HG03432 (cell line): ENCODE results near the gene SCAF4.
"Not testable (repeated sequence)": the region's sequence is repeated elsewhere in the genome, so short reads cannot be mapped to it uniquely, and the experiment has no call there.

Experiments
- ATAC-seq: cut with Tn5 transposase; IDR thresholded peaks from one replicate; pipeline ENCODE4 v1.9.1; 2021; ENCODE audit warnings: mild to moderate bottlenecking, moderate library complexity; ENCODE audit not compliant: unreplicated experiment

SCAF4 gene

DNA sequence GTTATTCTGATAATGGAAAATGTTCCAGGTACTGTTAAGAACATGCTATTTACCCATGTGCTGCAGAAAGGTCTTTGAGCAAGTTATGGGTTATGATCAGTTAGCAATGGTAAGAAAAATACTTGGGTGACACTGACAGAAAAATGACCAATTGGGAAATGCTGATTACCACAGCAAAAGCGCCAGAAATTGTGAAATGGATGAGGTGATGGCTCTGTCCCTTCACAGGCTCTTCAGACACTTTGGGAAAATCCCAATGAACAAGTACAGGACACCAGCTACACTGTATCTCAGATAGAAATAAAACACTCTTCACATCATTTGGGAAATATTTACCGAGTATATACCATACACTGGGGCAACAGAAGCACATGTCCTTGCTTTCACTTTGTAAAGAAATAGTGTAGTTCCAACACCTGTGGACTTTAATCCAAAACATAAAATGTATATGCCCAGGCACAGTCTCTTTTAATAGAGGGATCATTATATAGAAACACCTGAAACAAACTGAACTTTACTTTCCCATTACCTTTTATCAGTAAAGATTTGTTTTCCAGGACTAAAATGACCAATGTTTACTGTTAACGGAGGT is 58.5 kb downstream of the SCAF4 start:
- ATAC-seq = no peak

GRCh38 chr21:31671931-31672330 is 60.0 kb downstream of the SCAF4 start:
- ATAC-seq = no peak

- no peak for ATAC-seq
Measured at GRCh38 chr21:31671146-31671716, 60.7 kb downstream of the SCAF4 start.

DNA sequence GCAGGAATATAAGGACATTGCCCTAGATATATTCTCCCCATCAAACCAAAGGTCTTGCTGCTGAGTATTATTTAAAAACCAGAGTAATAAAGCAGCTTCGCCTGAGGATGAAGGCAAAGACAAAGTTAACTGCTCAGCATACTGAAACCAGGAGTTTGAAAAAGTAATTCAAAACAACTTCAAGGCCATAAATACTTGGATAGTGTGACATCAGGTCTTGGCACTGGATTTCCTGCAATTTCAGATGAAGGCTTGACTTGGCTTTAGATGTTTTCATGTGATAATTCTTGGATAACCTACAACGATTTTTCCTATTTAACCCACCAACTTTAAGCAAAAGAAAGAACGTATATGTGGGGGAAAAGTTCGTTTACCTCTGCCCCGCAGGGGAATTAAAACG is 61.8 kb downstream of the SCAF4 start:
- ATAC-seq = no peak

GRCh38 chr21:31668651-31669491 is 63.0 kb downstream of the SCAF4 start:
- peak; percentile 47 for ATAC-seq

GRCh38 chr21:31667639-31668038 is 64.3 kb downstream of the SCAF4 start:
- no peak for ATAC-seq

DNA sequence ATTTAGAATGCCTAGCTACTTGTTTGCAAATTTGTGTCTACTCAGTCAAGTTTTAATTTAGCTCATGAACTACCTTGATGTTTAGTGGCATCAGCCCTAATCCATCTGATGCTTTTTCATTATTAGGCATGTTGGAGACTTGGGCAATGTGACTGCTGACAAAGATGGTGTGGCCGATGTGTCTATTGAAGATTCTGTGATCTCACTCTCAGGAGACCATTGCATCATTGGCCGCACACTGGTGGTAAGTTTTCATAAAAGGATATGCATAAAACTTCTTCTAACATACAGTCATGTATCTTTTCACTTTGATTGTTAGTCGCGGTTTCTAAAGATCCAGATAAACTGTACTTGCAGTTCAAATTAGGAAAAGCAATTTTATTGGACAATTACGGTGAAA is 64.8 kb downstream of the SCAF4 start:
- ATAC-seq = no peak

DNA sequence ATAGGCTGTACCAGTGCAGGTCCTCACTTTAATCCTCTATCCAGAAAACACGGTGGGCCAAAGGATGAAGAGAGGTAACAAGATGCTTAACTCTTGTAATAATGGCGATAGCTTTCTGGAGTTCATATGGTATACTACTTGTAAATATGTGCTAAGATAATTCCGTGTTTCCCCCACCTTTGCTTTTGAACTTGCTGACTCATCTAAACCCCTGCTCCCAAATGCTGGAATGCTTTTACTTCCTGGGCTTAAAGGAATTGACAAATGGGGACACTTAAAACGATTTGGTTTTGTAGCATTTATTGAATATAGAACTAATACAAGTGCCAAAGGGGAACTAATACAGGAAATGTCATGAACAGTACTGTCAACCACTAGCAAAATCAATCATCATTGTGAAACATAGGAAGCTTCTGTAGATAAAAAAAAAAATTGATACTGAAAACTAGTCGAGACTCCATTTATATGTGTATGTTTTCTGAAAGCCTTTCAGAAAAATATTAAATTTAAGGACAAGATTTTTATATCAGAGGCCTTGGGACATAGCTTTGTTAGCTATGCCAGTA is 65.4 kb downstream of the SCAF4 start:
- peak; percentile 45 for ATAC-seq

GRCh38 chr21:31665869-31666268 is 66.0 kb downstream of the SCAF4 start:
- not testable (repeated sequence) for ATAC-seq

DNA sequence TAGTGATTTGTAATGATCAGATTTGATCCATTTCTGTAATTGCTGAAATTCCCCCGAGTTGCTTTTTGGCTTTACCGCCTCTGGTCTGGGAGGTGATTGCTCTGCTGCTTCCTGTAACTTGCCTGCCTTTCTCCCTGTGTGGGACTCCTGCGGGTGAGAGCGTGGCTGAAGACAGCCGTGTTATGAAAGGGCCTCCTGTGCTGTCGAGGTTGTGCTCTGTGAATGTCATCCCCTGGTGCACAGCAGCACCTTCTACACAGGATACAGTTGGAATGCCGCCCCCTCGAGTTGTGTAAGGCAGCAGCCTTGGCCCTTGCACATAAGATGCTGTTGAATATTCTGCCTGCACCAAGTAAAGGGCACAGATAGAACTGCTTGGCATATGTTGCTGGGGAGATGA is 66.5 kb downstream of the SCAF4 start:
- no peak for ATAC-seq

DNA sequence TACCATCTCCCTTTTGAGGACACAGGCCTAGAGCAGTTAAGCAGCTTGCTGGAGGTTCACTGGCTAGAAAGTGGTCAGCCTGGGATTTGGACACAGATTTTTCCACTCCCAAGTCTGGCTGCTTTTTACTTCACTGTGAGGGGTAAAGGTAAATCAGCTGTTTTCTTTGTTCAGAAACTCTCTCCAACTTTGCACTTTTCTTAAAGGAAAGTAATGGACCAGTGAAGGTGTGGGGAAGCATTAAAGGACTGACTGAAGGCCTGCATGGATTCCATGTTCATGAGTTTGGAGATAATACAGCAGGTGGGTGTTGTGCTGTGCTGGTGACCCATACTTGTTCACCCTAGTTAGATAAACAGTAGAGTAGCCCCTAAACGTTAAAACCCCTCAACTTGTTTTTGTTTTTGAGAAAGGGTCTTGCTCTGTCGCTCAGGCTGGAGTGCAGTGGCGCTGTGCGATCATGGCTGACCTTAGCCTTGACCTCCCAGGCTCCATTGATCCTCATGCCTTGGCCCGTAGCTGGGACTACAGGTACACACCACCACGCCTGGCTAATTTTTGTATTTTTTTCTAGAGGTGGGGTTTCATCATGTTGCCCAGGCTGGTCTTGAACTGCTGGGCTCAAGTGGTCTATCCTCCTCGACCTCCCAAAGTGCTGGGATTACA is 68.2 kb downstream of the SCAF4 start:
- ATAC-seq = no peak

DNA sequence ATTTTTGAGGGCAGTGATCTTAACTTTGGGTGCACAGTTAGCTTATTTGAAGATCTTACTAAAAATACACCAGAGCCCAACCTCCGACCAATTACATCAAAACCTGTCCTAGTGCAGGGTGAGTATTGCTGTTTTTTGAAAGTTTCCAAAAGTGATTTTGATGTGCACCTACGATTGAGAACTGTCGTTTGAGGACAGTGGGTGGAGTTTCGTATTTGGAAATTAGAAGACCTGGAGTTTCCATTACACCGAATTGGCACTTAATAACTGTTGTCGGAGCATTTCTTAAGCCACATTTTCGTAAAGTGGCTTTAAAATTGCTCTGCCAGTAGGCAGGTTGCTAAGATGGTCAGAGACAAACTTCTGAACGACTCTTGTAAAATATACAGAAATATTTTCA is 71.3 kb downstream of the SCAF4 start:
- no peak for ATAC-seq

DNA sequence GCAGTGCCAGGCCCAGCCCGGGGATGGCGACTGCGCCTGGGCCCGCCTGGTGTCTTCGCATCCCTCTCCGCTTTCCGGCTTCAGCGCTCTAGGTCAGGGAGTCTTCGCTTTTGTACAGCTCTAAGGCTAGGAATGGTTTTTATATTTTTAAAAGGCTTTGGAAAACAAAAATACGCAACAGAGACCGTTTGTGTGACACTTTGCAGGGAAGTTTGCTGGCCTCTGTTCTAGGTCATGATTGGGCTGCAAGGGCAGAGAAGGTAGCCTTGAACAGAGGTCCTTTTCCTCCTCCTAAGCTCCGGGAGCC is 71.7 kb downstream of the SCAF4 start:
- ATAC-seq = peak; percentile 42

DNA sequence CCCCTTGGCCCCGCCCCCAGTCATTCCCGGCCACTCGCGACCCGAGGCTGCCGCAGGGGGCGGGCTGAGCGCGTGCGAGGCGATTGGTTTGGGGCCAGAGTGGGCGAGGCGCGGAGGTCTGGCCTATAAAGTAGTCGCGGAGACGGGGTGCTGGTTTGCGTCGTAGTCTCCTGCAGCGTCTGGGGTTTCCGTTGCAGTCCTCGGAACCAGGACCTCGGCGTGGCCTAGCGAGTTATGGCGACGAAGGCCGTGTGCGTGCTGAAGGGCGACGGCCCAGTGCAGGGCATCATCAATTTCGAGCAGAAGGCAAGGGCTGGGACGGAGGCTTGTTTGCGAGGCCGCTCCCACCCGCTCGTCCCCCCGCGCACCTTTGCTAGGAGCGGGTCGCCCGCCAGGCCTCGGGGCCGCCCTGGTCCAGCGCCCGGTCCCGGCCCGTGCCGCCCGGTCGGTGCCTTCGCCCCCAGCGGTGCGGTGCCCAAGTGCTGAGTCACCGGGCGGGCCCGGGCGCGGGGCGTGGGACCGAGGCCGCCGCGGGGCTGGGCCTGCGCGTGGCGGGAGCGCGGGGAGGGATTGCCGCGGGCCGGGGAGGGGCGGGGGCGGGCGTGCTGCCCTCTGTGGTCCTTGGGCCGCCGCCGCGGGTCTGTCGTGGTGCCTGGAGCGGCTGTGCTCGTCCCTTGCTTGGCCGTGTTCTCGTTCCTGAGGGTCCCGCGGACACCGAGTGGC is 72.2 kb downstream of the SCAF4 start, which contains the start of gene SOD1:
Gene SOD1, plus strand, starts transcription at position 158 of the 723 bp plus-strand sequence. Its CDS starts 77 bp downstream, at position 235.
- peak; percentile 96 for ATAC-seq

DNA sequence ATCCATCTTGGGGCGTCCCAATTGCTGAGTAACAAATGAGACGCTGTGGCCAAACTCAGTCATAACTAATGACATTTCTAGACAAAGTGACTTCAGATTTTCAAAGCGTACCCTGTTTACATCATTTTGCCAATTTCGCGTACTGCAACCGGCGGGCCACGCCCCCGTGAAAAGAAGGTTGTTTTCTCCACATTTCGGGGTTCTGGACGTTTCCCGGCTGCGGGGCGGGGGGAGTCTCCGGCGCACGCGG is 72.7 kb downstream of the SCAF4 start:
- peak; percentile 27 for ATAC-seq

GRCh38 chr21:31658053-31658452 is 73.9 kb downstream of the SCAF4 start:
- no peak for ATAC-seq

DNA sequence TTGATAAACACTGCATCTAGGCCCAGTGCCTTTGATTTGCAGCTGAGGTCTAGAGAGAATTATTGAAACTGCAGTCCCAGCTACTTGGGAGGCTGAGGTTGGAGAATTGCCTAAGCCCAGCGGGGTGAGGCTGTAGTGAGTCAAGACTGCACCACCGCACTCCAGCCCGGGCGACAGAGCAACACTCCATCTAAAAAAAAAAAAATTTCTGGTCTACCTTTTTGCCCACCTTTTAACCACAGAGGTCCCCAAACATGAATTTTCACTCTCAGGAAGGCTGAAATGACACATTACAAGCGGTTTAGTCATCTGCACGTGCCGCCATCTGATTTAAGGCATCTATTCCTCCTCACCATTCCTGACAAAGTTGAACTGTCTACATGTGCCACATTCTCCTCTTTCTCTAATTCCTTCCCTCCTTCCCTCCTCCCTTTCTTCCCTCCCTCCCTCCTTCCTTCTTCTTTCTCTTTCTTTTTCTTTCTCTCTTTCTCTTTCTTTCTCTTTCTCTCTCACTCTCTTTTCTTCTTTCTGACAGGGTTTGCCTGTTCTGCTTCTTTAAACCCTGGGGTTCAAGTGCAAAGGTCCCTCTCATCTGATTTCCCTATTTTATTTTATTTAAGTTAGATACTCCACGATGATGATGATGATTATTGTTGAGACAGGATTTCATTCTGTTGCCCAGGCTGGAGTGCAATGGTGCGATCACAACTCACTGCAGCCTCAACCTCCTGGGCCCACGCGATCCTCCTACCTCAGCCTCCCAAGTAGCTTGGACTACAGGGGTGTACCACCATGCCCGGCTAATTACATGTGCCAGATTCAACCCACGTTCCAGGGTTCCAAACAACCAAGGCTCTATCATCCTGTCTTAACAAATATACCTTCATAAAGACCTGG is 75.5 kb downstream of the SCAF4 start:
- ATAC-seq = no peak

GRCh38 chr21:31654821-31655580 is 76.9 kb downstream of the SCAF4 start:
- ATAC-seq = not testable (repeated sequence)

- ATAC-seq = no peak
Measured at GRCh38 chr21:31654340-31654739, 77.6 kb downstream of the SCAF4 start.
